GM12865 (cell line): ENCODE measurements around the gene INS.

Experiments used
- DNase-seq: peaks from one replicate; pipeline ENCODE4 v3.0.0; 2010; ENCODE audit warnings: low read depth
- H3K4me3 ChIP-seq: 2 replicates; pipeline ENCODE4 v1.5.1; 2011; ENCODE audit warnings: mild to moderate bottlenecking, low read depth, low read length, control low read depth
- CTCF ChIP-seq: IDR thresholded peaks from 2 replicates; pipeline ENCODE4 v1.5.1; 2011; ENCODE audit warnings: low read length, control low read depth, low read depth, inconsistent platforms; ENCODE audit not compliant: insufficient read depth; ENCODE audit errors: missing control alignments

The INS gene

GRCh38 chr11:2207212-2207611, 46.2 kb upstream of the INS start:
- TF ChIP-seq CTCF = no peak
- H3K4me3 ChIP-seq = no peak overlapping the region
- no peak for DNase-seq

- no peak overlapping the region for H3K4me3 ChIP-seq
- TF ChIP-seq CTCF = no peak
- no peak for DNase-seq
Observed at GRCh38 chr11:2205981-2206690, 45.1 kb upstream of the INS start.

- no peak for DNase-seq
- no peak for TF ChIP-seq CTCF
- H3K4me3 ChIP-seq = no peak overlapping the region
Observed at GRCh38 chr11:2205214-2205720, 44.3 kb upstream of the INS start.

GRCh38 chr11:2204361-2205213, 43.6 kb upstream of the INS start:
- no peak for DNase-seq
- H3K4me3 ChIP-seq = no peak overlapping the region
- TF ChIP-seq CTCF = no peak

GRCh38 chr11:2203440-2204259, 42.6 kb upstream of the INS start:
- no peak for DNase-seq
- no peak overlapping the region for H3K4me3 ChIP-seq
- no peak for TF ChIP-seq CTCF

- no peak overlapping the region for H3K4me3 ChIP-seq
- no peak for TF ChIP-seq CTCF
- no peak for DNase-seq
Observed at GRCh38 chr11:2202900-2203439, 42.0 kb upstream of the INS start.
